Activated T-helper 17 cell treated with anti-CD3 and anti-CD28 coated beads, Interleukin-2, amount 50 U/mL, for 72 hours (primary cell): ENCODE measurements around the gene BMERB1. TPM values are rescaled to one million over a fixed set of nuclear protein-coding genes. Genes with fewer than 3 reads are reported as not detected.
"Not testable (repeated sequence)": the region's sequence is repeated elsewhere in the genome, so short reads cannot be mapped to it uniquely, and the experiment has no call there.

Source experiments
- ATAC-seq: fragments of 150-1000 bp; cut with Tn5 transposase; replicated peaks from 2 replicates; pipeline ENCODE4 v1.10.0; 2021; ENCODE audit warnings: mild to moderate bottlenecking, moderate library complexity
- H3K27ac Mint-ChIP-seq: one replicate; pipeline ENCODE4 v1.8.0; 2022; ENCODE audit warnings: mixed read lengths
- H3K27me3 Mint-ChIP-seq: one replicate; pipeline ENCODE4 v1.8.0; 2022; ENCODE audit warnings: mixed read lengths
- H3K36me3 Mint-ChIP-seq: one replicate; pipeline ENCODE4 v1.8.0; 2022; ENCODE audit warnings: low read depth, mild to moderate bottlenecking, mixed read lengths
- H3K4me1 Mint-ChIP-seq: one replicate; pipeline ENCODE4 v1.8.0; 2022; ENCODE audit warnings: mixed read lengths
- H3K4me3 Mint-ChIP-seq: one replicate; pipeline ENCODE4 v1.8.0; 2022; ENCODE audit warnings: mild to moderate bottlenecking, mixed read lengths
- H3K9me3 Mint-ChIP-seq: one replicate; pipeline ENCODE4 v1.8.0; 2022; ENCODE audit warnings: mixed read lengths
- total RNA-seq, 2 donors: library from RNA; stranded (reverse); gene quantifications; one replicate each; pipeline ENCODE4 v1.2.3, GENCODE V29; 2022

The BMERB1 gene
- total RNA-seq, 2 donors from 2014 or later = 7.0 to 19.3 TPM

DNA sequence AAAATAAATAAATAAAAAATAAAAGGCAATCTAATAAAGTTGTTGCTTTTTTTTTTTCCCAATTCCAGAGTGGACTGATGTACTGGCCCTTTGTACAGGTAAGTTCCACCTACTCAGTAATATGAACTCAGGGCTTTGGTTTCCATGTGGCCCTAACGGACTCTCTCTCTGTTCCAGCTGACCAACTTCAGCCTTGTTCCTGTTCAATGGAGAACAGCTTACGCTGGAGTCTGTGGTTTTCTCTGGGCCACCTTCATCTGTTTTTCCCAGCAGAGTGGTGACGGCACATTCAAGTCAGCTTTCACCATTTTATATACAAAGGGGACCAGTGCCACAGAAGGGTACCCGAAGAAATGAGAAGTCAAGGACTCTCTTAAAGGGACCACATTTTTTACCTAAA, 26.6 kb upstream of the BMERB1 start:
- not testable (repeated sequence) for H3K9me3 Mint-ChIP-seq, H3K27ac Mint-ChIP-seq, H3K4me1 Mint-ChIP-seq, ATAC-seq, H3K36me3 Mint-ChIP-seq, H3K27me3 Mint-ChIP-seq, H3K4me3 Mint-ChIP-seq

DNA sequence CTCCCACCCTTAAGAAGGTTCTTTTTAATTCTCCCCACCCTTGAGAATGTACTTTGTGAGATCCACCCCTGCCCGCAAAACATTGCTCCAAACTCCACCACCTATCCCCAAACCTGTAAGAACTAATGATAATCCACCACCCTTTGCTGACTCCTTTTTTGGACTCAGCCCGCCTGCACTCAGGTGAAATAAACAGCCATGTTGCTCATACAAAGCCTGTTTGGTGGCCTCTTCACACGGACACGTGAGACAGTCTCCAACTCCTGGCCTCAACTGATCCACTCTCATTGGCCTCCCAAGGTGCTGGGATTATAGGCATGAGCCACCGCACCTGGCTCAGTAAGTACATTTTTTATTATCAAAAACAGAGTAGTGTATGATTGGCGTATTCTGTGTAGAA, 24.9 kb upstream of the BMERB1 start:
- H3K27me3 Mint-ChIP-seq = not testable (repeated sequence)

GRCh38 chr16:15415511-15415985, 18.8 kb upstream of the BMERB1 start:
- ATAC-seq = peak; percentile 59
- H3K9me3 Mint-ChIP-seq = no peaks in the 10 kb centered on the region
- H3K4me3 Mint-ChIP-seq = no peak overlapping the region
- no peaks in the 10 kb centered on the region for H3K27me3 Mint-ChIP-seq
- H3K27ac Mint-ChIP-seq = no peak overlapping the region
- peaks cover 5% of the 10 kb centered on the region for H3K4me1 Mint-ChIP-seq
- H3K36me3 Mint-ChIP-seq = no peaks in the 10 kb centered on the region

More for the DNA sequence above, 24.9 kb upstream of the BMERB1 start:
- ATAC-seq, H3K4me3 Mint-ChIP-seq, H3K36me3 Mint-ChIP-seq, H3K27ac Mint-ChIP-seq, H3K4me1 Mint-ChIP-seq, H3K9me3 Mint-ChIP-seq: not testable (repeated sequence)

- Mint-ChIP-seq H3K36me3 (no peaks in the 10 kb centered on the region), H3K27me3 (peaks cover 3% of the 10 kb centered on the region), H3K4me1 (peaks cover 5% of the 10 kb centered on the region), H3K9me3 (no peaks in the 10 kb centered on the region), H3K4me3 (no peak overlapping the region), H3K27ac (no peak overlapping the region)
- ATAC-seq = no peak
Observed at GRCh38 chr16:15417197-15417596, 17.2 kb upstream of the BMERB1 start.

GRCh38 chr16:15418206-15418605, 16.2 kb upstream of the BMERB1 start:
- Mint-ChIP-seq H3K27me3 (peaks cover 7% of the 10 kb centered on the region), H3K4me3 (no peak overlapping the region), H3K4me1 (peaks cover 5% of the 10 kb centered on the region), H3K36me3 (no peaks in the 10 kb centered on the region), H3K9me3 (no peaks in the 10 kb centered on the region), H3K27ac (no peak overlapping the region)
- no peak for ATAC-seq

- H3K36me3 Mint-ChIP-seq, H3K4me3 Mint-ChIP-seq, H3K27ac Mint-ChIP-seq, H3K4me1 Mint-ChIP-seq, H3K9me3 Mint-ChIP-seq, ATAC-seq: not testable (repeated sequence)
- peaks cover 19% of the 10 kb centered on the region for H3K27me3 Mint-ChIP-seq
Observed at GRCh38 chr16:15421696-15422095, 12.7 kb upstream of the BMERB1 start.

- no peaks in the 10 kb centered on the region for H3K36me3 Mint-ChIP-seq
Observed at GRCh38 chr16:15422222-15422621, 12.2 kb upstream of the BMERB1 start.

DNA sequence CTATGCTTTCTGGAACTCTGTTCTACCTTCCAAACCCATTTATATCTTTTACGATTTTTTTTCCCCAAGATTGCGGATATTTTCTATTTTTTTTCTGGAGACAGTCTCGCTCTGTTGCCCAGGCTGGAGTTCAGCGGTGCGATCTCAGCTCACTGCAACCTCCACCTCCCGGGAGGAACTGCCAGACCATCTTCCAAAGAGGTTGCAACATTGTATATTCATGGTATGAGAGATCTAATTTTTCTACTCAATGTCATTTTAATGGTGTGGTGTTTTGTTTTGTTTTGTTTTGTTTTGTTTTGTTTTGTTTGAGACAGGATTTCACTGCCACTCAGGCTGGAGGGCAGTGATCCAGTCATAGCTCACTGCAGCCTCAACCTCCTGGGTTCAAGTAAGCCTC, 8.5 kb upstream of the BMERB1 start:
- Mint-ChIP-seq H3K4me3 (no peak overlapping the region), H3K4me1 (no peaks in the 10 kb centered on the region), H3K27me3 (peaks cover 19% of the 10 kb centered on the region), H3K36me3 (no peaks in the 10 kb centered on the region), H3K9me3 (no peaks in the 10 kb centered on the region), H3K27ac (no peak overlapping the region)
- no peak for ATAC-seq

More at GRCh38 chr16:15422222-15422621, 12.2 kb upstream of the BMERB1 start:
- no peaks in the 10 kb centered on the region for H3K4me1 Mint-ChIP-seq
- H3K27me3 Mint-ChIP-seq = peaks cover 19% of the 10 kb centered on the region
- no peaks in the 10 kb centered on the region for H3K9me3 Mint-ChIP-seq
- no peak overlapping the region for H3K27ac Mint-ChIP-seq
- no peak for ATAC-seq
- H3K4me3 Mint-ChIP-seq = no peak overlapping the region

DNA sequence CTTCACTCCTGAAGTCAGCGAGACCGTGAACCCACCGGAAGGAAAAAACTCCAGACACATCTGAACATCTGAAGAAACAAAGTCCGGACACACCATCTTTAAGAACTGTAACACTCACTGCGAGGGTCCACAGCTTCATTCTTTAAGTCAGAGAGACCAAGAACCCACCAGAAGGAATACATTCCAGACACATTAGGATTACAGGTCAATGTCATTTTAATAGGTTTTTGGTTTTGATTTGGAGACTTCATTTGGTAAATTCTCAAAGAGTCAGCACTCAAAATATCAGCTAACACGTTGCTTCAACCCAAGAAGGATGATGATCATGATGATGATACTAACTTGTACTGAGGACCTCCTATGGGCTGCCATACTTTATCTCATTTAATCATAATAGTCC, 7.6 kb upstream of the BMERB1 start:
- Mint-ChIP-seq H3K4me3 (no peak overlapping the region), H3K27me3 (peaks cover 16% of the 10 kb centered on the region), H3K4me1 (no peaks in the 10 kb centered on the region), H3K27ac (no peak overlapping the region), H3K36me3 (no peaks in the 10 kb centered on the region), H3K9me3 (no peaks in the 10 kb centered on the region)
- ATAC-seq = no peak

DNA sequence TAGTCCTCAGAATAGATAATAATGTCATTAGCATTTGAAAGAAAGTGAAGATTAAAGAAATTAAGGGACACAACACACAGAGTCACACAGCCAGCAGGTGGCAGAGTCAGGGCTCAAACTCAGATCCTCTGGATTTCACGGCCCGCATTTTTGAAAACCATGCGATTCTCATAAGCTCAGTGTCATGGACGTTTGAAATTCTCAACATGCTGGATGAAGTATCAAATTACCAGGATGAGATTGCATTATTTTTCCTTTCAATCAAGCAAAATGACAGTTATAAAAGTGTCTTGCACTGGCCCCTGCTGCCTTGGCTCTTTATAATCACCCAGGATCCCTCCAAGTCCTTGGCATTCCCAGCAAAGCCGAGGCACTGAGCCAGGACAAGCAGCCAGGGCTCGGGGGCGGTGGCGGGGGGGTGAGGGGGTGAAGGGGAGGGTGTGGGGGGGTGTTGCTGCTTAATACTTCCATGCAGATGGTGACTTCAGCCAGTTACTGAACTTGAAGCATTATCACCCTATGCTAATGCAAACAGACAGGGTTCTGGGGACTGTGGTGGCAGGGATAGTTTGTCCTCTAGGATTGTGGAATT, 6.6 kb upstream of the BMERB1 start:
- H3K4me1 Mint-ChIP-seq = no peaks in the 10 kb centered on the region
- H3K36me3 Mint-ChIP-seq = no peaks in the 10 kb centered on the region
- H3K27ac Mint-ChIP-seq = no peak overlapping the region
- ATAC-seq = peak; percentile 68
- H3K27me3 Mint-ChIP-seq = peaks cover 14% of the 10 kb centered on the region
- H3K9me3 Mint-ChIP-seq = no peaks in the 10 kb centered on the region
- H3K4me3 Mint-ChIP-seq = no peak overlapping the region

DNA sequence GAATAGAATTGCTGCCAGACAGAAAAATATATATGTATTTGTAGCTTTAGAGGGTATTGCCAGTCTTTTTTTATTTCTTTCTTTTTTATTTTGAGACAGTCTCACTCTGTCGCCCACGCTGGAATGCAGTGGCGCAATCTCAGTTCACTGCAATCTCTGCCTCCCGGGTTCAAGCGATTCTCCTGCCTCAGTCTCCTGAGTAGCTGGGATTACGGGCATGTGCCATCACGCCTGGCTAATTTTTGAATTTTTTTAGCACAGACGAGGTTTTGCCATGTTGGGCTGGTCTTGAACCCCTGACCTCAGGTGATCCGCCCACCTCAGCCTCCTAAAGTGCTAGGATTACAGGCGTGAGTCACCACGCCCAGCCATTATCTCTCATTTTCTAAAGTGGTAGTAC, 3.5 kb upstream of the BMERB1 start:
- not testable (repeated sequence) for H3K27ac Mint-ChIP-seq, H3K9me3 Mint-ChIP-seq, H3K4me3 Mint-ChIP-seq, H3K36me3 Mint-ChIP-seq, H3K4me1 Mint-ChIP-seq, ATAC-seq
- peaks cover 19% of the 10 kb centered on the region for H3K27me3 Mint-ChIP-seq

DNA sequence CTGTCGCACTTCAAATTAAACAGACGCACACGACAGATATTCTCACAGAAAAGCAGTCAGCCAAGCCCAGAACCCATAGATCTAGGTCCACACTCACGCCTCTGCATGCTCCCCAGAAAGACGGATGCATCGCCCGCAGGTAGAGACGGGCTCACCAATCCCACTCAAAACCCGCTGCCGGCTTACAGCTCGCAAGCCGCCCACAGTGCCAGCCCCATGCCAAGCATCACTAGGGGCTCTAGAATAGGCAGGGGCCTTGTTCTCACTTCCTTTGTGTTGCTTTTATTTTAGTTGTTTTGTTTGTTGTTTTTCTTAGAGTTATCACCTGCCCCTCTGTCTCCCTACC, 336 bp upstream of the BMERB1 start:
- Mint-ChIP-seq H3K27ac (peak overlapping the region; percentile 27), H3K36me3 (peaks cover 8% of the 10 kb centered on the region), H3K4me3 (peak overlapping the region; percentile 73), H3K27me3 (peaks cover 15% of the 10 kb centered on the region), H3K9me3 (no peaks in the 10 kb centered on the region), H3K4me1 (peaks cover 7% of the 10 kb centered on the region)
- peak; percentile 51 for ATAC-seq

DNA sequence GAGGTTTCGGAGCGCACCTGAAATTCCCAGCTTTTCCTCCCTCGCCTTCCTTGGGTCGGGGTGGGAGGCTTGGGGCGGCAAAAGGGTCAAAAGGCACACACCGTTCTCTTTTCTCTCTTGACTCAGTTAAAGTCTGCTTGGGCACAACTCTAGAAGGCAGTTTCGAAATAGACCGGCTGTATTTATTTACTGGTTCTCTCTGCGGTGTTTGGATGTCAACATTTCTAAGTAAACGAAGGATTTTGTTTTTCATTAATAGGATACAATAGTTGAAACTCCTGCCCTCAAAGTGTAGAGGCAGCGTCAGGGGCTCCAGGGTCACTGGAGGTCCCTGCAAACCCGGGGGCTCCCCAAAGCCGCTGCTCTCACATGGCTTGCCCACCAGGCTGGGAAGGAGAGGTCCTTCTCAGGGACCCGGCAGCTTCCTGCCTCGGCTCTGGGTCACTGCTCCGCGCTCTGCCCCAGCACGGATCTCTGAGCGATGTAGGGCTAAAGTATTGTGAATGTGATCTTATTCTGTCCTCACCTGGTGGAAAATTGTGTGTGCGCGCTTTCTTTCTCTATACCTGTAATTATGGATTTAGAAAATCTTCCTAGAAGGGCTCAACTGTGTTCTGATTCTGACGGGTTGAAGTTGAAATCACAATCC, 952 bp downstream of the BMERB1 start:
- H3K4me1 Mint-ChIP-seq = peaks cover 7% of the 10 kb centered on the region
- H3K9me3 Mint-ChIP-seq = no peaks in the 10 kb centered on the region
- peak overlapping the region; percentile 5 for H3K27ac Mint-ChIP-seq
- H3K4me3 Mint-ChIP-seq = peak overlapping the region; percentile 73
- peaks cover 8% of the 10 kb centered on the region for H3K36me3 Mint-ChIP-seq
- ATAC-seq = no peak
- peaks cover 15% of the 10 kb centered on the region for H3K27me3 Mint-ChIP-seq

- no peak overlapping the region for H3K27ac Mint-ChIP-seq
- H3K27me3 Mint-ChIP-seq = peaks cover 11% of the 10 kb centered on the region
- peaks cover 8% of the 10 kb centered on the region for H3K36me3 Mint-ChIP-seq
- H3K4me1 Mint-ChIP-seq = peaks cover 11% of the 10 kb centered on the region
- H3K9me3 Mint-ChIP-seq = no peaks in the 10 kb centered on the region
- no peak overlapping the region for H3K4me3 Mint-ChIP-seq
- ATAC-seq = no peak
Observed at GRCh38 chr16:15439102-15439501, 4.7 kb downstream of the BMERB1 start.

DNA sequence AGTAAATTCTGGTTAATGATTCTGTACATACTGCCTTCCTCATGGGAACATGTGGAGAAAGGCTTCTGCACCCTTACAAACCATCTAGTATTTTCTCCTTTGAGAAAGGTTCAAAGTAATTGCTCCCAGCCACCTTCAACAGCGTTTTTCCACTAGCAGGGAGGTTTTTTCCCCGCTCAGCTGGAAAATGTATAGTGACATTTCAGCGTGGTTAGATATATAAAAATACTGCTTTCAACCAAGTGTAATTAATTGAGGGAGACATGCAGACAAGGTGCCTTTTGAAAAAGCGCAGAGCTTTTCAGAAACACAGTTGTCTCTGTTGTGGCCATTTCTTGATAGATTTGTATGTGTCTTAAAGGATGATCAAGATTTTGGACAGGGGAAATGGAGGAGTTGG, 5.1 kb downstream of the BMERB1 start:
- no peak overlapping the region for H3K4me3 Mint-ChIP-seq
- H3K9me3 Mint-ChIP-seq = no peaks in the 10 kb centered on the region
- no peak for ATAC-seq
- peaks cover 8% of the 10 kb centered on the region for H3K36me3 Mint-ChIP-seq
- peaks cover 11% of the 10 kb centered on the region for H3K4me1 Mint-ChIP-seq
- H3K27ac Mint-ChIP-seq = no peak overlapping the region
- peaks cover 10% of the 10 kb centered on the region for H3K27me3 Mint-ChIP-seq
